HG03442 (cell line): ENCODE measurements around the gene TBX5.

Source experiments
- ATAC-seq: cut with Tn5 transposase; IDR thresholded peaks from one replicate; pipeline ENCODE4 v1.9.1; 2021; ENCODE audit warnings: mild to moderate bottlenecking, moderate library complexity; ENCODE audit not compliant: unreplicated experiment

Gene TBX5

GRCh38 chr12:114431902-114432301 is 26.0 kb upstream of the TBX5 start:
- no peak for ATAC-seq

GRCh38 chr12:114430306-114430705 is 24.4 kb upstream of the TBX5 start:
- ATAC-seq, result no peak

GRCh38 chr12:114425031-114425626 is 19.2 kb upstream of the TBX5 start:
- ATAC-seq, result no peak

- ATAC-seq, result no peak
Measured at GRCh38 chr12:114420944-114421335, 15.0 kb upstream of the TBX5 start.

- ATAC-seq, result no peak
Measured at GRCh38 chr12:114420182-114420943, 14.4 kb upstream of the TBX5 start.

- no peak for ATAC-seq
Measured at GRCh38 chr12:114416028-114416427, 10.1 kb upstream of the TBX5 start.

GRCh38 chr12:114415525-114415868 is 9.6 kb upstream of the TBX5 start:
- ATAC-seq, result no peak

- ATAC-seq, result no peak
Measured at GRCh38 chr12:114414866-114415524, 9.1 kb upstream of the TBX5 start.

- no peak for ATAC-seq
Measured at GRCh38 chr12:114414031-114414865, 8.3 kb upstream of the TBX5 start.

GRCh38 chr12:114412825-114413749 is 7.1 kb upstream of the TBX5 start:
- no peak for ATAC-seq

- no peak for ATAC-seq
Measured at GRCh38 chr12:114412307-114412706, 6.4 kb upstream of the TBX5 start.

- ATAC-seq, result no peak
Measured at GRCh38 chr12:114411071-114411837, 5.3 kb upstream of the TBX5 start.

GRCh38 chr12:114409852-114410600 is 4.1 kb upstream of the TBX5 start:
- no peak for ATAC-seq

GRCh38 chr12:114408886-114409851 is 3.2 kb upstream of the TBX5 start:
- ATAC-seq, result no peak

GRCh38 chr12:114408471-114408885 is 2.5 kb upstream of the TBX5 start:
- ATAC-seq, result no peak

- no peak for ATAC-seq
Measured at GRCh38 chr12:114407842-114408411, 2.0 kb upstream of the TBX5 start.
